Suppressor macrophage (primary cell): Measurements from ENCODE around the gene MLF2.

Experiments used
- DNase-seq, 4 experiments: peaks; one replicate each; pipeline ENCODE4 v3.0.0-alpha.2; 2020 to 2022
- total RNA-seq, 17 experiments: gene quantifications; one replicate each; lab custom pipeline; 2026; ENCODE audit warnings: mixed read lengths in 6 of 17, inconsistent platforms in 3 of 17; lab: John Stamatoyannopoulos, UW

The MLF2 gene
- 35.2 to 87.3 (median 51.2) reads per million in 17 experiments for total RNA-seq

GRCh38 chr12:6752921-6753771 lies at the start of gene MLF2:
Gene MLF2 (minus strand): TSS chr12:6753141. CDS start chr12:6752334, 807 bp downstream.
- DNase-seq, result peak; percentile 99

DNA sequence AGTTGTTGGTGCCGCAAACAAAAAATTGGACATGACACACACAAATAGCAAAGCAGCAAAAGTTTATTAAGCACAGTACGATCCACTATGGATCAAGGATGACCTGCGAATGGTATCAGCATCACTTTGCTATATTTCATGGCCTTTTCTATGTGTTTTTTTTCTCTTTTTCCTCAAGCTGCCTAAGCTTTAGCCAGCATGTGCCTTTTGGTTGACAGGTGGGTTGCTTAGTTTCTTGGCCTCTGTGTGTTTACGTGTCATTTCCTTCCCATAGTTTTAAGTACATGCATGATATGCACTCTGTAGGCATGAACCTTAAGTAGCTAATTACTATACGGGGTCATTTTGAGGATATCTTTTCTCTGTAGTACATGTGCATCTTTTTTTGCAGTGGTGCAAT lies 46.2 kb upstream of the MLF2 start:
- DNase-seq, result no peak

- DNase-seq, result no peak
Measured at GRCh38 chr12:6796576-6796975, 43.6 kb upstream of the MLF2 start.

DNA sequence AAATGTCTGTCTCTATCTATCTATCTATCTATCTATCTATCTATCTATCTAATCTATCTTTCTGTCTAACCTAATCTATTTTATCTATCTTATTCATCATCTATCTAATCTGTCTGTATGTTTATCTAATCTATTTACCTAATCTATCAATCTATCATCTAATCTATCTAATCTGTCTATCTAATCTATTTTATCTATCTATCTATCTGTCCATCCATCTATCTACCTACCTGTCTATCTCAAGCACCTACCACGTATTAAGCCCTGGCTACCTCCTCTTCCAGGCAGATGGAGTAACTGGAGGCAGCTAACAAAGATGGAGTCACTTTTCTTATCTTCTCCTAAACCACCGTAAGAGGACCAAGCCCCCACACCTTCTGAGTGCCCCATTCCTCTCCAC lies 42.1 kb upstream of the MLF2 start:
- DNase-seq, result no peak

DNA sequence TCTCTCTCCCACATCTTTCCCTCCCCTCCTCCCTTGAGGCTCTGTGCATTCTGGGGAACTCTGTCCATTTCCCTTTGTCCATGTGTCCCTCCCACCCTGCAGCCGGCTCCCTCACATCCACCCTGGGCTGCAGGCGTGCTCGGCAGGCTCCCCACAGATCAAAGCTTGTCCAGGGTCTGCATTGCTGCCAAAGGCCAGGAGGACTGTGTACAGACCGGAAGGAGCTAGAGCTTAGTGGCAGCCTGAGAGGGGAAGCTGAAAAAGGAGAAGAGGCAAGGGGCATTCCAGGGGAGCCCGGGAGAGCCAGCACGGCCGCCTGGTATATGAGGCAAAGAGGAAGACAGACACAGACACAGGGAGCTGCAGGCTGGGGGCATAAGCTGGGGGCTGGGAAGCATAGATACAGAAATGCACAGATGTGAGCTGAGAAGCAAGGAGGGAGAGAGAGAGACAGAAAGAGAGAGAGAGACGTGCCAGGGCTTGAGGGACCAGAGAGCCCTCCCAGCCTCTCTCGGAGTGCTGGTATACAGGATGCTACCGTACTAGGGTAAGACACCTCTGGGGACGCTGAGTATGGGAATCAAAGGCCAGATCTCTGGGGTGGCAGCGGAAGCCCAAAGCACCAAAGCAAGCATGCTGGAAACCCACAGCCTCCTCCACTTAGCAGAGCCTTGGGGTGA lies 39.7 kb upstream of the MLF2 start:
- DNase-seq, result peak; percentile 89 to 95 (median 94)

DNA sequence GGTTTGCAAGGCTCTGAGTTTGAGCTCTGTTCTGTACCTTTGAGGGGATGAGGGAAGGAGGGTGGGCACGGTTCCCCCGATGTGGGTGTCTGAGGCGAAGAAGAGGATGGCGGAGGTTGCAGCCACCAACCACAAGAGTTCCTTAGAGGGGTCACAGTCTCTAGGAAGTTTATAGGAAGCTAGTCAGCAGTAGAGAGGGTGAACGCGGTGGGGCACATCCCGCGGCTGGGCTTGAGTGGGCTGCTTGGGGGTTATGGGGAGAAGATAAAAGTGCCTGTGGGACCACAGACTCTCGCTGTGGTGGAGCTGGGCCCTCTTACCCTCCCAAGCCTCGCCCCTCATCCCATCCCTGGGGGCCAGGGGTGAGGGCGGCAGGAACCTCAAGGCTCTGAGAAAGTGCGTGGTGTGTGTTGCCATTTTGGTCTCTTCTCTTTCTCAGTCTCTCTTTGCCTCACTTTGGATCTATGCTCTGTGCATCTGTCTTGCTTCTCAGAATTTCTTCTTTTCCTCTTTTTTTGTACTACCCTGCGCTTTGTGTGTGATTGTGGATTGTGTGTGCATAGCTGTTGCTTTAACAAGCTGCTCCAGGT lies 39.1 kb upstream of the MLF2 start:
- DNase-seq, result peak in 1 of 4 experiments; percentile 46

- DNase-seq, result peak; percentile 33 to 64 (median 58)
Measured at GRCh38 chr12:6790496-6791150, 37.7 kb upstream of the MLF2 start.

DNA sequence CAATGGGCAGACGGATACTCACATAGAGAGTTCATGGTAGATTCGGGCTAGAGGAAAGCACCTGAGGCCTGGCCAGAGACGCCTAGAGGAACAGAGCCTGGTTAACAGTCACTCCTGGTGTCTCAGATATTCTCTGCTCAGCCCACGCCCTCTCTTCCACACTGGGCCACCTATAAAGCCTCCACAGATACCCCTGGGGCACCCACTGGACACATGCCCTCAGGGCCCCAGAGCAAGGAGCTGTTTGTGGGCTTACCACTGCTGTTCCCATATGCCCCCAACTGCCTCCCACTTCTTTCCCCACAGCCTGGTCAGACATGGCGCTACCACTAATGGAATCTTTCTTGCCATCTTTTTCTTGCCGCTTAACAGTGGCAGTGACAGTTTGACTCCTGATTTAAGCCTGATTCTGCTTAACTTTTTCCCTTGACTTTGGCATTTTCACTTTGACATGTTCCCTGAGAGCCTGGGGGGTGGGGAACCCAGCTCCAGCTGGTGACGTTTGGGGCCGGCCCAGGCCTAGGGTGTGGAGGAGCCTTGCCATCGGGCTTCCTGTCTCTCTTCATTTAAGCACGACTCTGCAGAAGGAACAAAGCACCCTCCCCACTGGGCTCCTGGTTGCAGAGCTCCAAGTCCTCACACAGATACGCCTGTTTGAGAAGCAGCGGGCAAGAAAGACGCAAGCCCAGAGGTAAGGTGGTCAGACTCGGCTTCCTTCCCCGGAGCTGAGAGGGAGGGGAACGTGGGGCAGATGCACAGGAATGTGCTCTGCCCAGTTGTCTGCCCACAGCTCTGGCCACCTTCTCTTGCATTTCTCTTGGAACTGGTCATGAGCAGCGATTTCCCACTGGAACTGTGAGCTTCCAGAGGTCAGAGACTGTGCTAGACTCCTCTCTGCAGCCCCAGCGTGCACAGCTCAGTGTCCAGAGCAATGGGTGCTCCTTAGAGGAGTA lies 36.3 kb upstream of the MLF2 start, which contains the start of gene CD4:
Gene CD4, plus strand, starts transcription at position 557 of the 953 bp plus-strand sequence. CDS start 10,611 bp downstream, outside the sequence.
- DNase-seq, result peak; percentile 92 to 96 (median 94)

- peak in 1 of 4 experiments; percentile 43 for DNase-seq
Measured at GRCh38 chr12:6787309-6787708, 34.4 kb upstream of the MLF2 start.

DNA sequence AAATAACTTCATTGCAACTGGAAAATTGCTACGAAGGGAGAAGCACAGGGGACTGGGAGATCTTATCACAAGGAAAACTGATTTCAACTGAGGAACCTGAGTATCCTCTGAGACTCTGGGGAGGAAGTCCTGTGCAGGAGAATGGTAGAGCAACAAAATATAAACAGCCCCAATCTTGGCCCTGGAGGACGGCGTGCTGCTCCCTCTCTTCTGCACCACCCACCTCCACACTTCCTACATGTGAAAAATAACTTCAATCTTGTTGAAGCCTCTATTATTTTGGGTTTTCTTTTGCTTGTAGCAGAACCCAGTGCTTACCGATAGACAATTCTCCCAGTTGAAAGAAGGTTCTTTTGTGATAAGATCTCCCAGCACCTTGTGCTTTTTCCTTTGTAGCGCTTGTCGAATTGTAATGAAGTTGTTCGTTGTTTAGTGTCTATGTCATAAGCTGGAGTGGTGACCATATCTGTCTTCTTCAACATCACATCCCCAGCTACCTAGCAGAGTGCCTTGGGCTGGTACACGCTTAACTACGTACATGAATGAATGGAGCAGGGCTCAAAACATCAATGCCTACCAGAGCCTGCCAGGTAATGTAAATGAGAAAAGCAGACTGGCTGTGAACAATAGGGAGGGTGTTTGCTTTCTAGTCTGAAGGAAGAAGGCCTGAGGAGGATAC lies 33.6 kb upstream of the MLF2 start:
- no peak for DNase-seq

GRCh38 chr12:6784761-6785160 lies 31.8 kb upstream of the MLF2 start:
- peak in 1 of 4 experiments; percentile 46 for DNase-seq

- peak in 2 of 4 experiments; percentile 41 to 43 for DNase-seq
Measured at GRCh38 chr12:6784296-6784695, 31.4 kb upstream of the MLF2 start.

- DNase-seq, result no peak
Measured at GRCh38 chr12:6783828-6784227, 30.9 kb upstream of the MLF2 start.

GRCh38 chr12:6782850-6783566 lies 30.1 kb upstream of the MLF2 start:
- DNase-seq, result no peak

- DNase-seq, result no peak
Measured at GRCh38 chr12:6782119-6782518, 29.2 kb upstream of the MLF2 start.

DNA sequence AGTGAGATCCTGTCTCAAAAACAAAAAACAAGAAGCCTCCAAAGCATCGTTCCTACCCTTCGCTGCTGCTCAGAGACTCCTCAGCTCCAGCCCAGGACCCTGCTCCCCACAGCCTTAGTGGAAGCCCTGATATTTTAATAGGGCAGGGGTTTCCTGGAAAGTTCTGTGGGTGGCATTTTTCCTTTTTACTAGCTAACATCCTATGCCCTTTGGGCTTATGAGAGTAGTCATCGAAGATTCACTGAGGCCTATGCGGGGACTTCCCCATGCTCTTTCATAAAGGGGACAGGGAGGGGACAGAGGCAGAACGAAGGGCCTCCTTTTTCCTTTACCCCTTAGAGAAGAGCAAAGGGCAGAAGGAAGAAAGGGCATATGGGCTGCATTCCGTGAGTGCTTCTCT lies 27.6 kb upstream of the MLF2 start:
- no peak for DNase-seq

- DNase-seq, result peak; percentile 44 to 65 (median 56)
Measured at GRCh38 chr12:6779708-6780432, 26.9 kb upstream of the MLF2 start.

- peak; percentile 92 to 97 (median 96) for DNase-seq
Measured at GRCh38 chr12:6778574-6779550, 25.9 kb upstream of the MLF2 start.
